PFSK-1 (cell line): ENCODE data around the gene SRL.

ENCODE experiments used
- POLR2AphosphoS5 ChIP-seq: IDR thresholded peaks from 2 replicates; pipeline ENCODE4 v1.6.1; 2012; ENCODE audit warnings: low read depth, mild to moderate bottlenecking, control low read depth, low read length, moderate library complexity
- SIN3A ChIP-seq: IDR thresholded peaks from 2 replicates; pipeline ENCODE4 v1.6.1; 2012; ENCODE audit warnings: mild to moderate bottlenecking, low read length, moderate library complexity, borderline replicate concordance; ENCODE audit not compliant: insufficient read depth

DNA sequence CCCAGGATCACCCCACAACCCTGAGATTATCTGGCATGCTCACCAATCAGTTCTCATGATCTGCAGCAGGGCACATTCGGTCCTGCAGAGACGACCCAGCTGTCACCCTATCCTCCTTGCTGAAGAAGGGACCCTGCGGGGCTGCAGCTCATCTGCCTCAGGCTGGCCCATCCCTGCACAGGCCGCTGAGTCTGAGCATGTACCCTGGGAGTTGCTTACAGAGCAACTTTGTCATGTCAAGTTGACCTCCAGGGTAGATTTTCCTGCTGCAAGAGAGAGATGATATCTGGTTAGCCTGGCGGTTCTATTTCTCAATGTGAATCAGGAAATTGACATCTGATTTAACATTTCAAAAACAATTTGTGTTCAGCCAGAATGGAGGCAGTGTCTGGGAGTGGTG lies 89.6 kb downstream of the SRL start:
- no peak for TF ChIP-seq POLR2AphosphoS5
- TF ChIP-seq SIN3A, result no peak
